ENCODE measurements around the gene LRRC36.

DNA sequence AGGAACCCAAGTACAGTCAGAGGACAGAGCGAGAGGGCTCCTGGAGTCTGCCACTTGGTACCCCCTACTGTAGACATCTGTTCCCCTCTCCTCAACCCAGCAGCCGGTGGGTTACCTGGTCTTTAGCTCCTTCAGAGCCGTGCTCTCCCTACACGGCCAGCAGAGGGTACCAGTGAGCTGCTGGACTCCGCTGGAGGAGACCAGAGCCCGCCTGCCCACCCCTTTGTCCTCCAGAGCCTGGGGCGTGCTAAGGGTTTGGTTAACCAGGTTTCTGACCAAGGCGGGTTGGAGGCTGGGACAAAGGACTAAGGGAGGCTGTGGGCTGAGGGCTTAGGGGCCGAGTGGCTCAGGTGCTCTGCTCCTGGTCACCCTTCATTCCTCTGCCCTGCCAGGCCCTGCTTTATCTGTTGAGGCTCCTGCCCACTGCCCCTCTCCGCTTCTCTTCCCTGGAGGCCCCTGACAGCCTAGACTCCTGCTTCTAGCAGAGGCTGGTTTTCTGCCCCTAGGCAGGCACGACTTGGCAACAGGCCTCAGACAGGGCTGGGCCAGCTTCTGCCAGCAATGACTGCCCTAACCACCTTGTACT, 101.6 kb downstream of the LRRC36 start:
- TF ChIP-seq POLR2AphosphoS5 (IDR thresholded peaks at IDR 0.05) (no peak), EP300 (IDR thresholded peaks at IDR 0.05) (no peak)

Data from esophagus muscularis mucosa (tissue), 3 donors.